GM13976 (cell line): Measurements from ENCODE around the gene TNFAIP2.
"Not testable (repeated sequence)": the region's sequence is repeated elsewhere in the genome, so short reads cannot be mapped to it uniquely, and the experiment has no call there.

Experiments used
- DNase-seq: peaks from one replicate; pipeline ENCODE4 v3.0.0; 2012; ENCODE audit warnings: low spot score
- in situ Hi-C: fragments of 300-500 bp; cut with MboI; formaldehyde crosslinking; loops from one replicate; pipeline ENCODE4 v1.12.0; 2022; ENCODE audit warnings: low sequenced_read_pairs, mixed read lengths, inconsistent platforms; ENCODE audit not compliant: unreplicated experiment
- TF ChIP-seq, protein P1 (sequence below): IDR thresholded peaks from 2 replicates; pipeline ENCODE4 v1.5.1; 2012; ENCODE audit warnings: borderline replicate concordance, mild to moderate bottlenecking; ENCODE audit not compliant: insufficient read depth; ENCODE audit errors: extremely low read depth, missing control alignments, control extremely low read depth

TNFAIP2 gene

DNA sequence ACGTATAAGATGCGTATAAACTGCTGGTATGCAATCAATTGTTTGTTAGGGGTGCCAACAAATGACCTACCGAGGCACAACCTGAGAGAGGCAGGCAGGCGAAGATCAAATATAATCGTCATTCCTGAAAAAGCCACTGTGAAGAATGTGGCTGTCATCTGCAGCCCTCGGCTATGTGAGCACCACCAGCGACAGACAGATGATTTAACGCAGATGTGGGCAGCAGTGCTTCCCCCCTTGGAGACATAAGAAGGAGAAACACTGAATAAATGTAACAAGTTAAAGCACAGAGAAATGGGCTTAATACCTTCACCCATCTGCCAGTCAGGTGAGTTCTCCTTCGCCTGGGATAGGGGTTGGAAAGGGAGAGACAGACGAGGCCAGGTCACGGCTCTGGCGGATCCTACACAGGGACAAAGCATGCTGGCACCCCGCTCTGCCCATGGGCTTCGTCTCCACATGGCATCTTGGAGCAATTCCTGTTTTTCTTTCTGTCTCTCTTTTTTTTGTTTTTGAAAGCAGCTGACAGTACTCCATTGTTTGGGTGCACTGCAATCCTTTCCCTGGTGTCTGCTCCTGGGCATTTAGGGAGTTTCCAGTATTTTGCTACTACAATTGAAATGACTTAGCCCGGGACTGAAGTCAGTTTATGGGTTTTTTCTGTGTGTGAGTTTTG is 28.1 kb downstream of the TNFAIP2 start:
- no peak for DNase-seq
- TF ChIP-seq, protein P1, sequence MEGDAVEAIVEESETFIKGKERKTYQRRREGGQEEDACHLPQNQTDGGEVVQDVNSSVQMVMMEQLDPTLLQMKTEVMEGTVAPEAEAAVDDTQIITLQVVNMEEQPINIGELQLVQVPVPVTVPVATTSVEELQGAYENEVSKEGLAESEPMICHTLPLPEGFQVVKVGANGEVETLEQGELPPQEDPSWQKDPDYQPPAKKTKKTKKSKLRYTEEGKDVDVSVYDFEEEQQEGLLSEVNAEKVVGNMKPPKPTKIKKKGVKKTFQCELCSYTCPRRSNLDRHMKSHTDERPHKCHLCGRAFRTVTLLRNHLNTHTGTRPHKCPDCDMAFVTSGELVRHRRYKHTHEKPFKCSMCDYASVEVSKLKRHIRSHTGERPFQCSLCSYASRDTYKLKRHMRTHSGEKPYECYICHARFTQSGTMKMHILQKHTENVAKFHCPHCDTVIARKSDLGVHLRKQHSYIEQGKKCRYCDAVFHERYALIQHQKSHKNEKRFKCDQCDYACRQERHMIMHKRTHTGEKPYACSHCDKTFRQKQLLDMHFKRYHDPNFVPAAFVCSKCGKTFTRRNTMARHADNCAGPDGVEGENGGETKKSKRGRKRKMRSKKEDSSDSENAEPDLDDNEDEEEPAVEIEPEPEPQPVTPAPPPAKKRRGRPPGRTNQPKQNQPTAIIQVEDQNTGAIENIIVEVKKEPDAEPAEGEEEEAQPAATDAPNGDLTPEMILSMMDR: no peak
- in situ Hi-C loops: no loop called here

DNA sequence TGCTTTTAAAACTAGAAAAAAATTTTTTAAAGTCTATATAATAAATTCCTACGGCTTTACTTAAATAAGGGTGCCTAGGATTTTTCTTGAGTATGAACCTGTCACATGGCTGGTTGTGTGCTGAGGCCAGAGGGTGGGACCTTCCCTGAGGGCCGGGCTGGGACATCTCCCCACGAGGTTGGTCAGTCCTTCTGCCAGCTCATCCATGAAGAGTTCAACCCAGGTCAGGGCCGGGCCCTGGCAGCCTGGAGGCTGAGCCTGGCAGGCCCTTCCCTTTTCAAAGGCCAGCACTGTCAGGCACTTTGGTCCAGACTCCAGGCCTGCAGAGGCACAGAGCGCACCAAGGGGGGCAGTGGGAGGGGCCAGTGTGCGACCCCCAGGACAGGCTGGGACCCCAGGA is 31.7 kb downstream of the TNFAIP2 start:
- in situ Hi-C loops: no loop called here
- no peak for DNase-seq
- TF ChIP-seq, protein P1: no peak

DNA sequence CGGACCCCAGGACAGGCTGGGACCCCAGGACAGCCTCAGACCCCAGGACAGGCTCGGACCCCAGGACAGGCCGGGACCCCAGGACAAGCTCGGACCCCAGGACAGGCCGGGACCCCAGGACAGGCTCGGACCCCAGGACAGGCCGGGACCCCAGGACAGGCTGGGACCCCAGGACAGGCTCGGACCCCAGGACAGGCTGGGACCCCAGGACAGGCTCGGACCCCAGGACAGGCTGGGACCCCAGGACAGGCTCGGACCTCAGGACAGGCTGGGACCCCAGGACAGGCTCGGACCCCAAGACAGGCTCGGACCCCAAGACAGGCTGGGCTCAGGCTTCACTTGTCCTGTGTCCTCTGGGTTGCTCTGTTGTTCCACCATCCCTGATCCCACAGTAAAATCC is 32.2 kb downstream of the TNFAIP2 start:
- DNase-seq, in situ Hi-C loops: not testable (repeated sequence)

DNA sequence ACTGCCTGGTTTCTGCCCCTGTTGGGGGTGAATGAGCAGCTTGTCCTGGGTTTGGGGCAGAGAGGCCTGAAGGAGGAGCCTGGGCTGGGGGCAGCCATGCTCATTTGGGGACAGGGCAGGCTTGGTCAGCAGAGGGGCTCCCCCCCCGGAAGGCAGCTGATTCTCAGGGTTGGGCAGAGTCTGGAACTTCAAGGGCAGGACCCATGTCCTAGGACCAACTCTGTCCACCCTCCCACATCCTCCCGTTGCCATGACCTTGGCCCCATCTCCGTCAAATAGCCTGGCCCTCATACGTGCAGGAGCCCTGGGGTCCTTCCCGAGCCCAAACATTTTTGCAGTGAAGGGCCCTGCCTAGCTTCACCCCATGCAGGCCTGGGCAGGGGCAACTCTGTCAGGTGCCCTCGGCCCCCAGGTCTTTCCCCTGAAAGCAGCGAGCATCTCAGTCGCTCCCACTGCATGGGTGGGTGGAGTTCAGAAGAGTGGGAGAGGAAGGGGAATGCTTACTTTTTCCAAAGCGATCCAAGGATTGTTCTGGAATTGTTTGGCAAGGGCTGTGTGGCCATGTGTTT is 32.6 kb downstream of the TNFAIP2 start:
- TF ChIP-seq, protein P1: no peak
- no peak for DNase-seq
- in situ Hi-C loops: no loop called here

DNA sequence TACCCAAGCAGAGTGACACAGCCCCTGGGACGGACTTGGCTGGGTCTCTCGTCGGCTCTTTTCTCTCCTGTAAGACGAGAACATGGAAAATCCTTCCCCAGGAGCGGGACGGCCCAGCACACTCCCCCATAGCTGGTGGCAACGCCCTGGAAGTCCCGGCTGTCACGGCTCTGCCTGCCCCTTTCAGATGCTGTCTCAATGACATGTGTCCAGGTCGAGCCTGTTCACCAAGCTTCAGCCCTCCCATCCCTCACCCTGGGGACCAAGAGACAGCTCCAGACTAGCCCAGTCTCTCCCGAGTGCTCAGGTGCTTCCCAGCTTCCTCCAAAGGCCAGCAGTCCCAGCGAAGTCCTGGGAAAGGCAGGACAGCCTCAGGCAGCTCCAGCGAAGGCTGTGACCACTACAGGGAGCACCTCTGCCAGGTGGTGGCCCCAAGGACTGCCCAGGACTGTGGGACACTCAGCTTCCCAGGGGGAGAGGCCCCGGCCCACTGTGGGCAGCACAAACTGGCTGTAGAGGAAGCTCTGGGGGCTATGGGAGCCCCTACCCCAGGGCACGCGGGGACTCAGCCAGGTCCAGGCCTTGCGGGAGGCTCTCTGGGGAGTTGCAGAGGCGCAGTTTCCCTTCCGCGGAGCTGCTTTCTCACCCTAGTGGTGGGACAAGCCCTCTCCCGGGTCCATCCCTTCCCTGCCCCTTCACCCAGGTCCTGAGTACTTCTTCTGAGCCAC is 33.6 kb downstream of the TNFAIP2 start:
- TF ChIP-seq, protein P1: no peak
- no peak for DNase-seq
- in situ Hi-C loops: no loop called here

DNA sequence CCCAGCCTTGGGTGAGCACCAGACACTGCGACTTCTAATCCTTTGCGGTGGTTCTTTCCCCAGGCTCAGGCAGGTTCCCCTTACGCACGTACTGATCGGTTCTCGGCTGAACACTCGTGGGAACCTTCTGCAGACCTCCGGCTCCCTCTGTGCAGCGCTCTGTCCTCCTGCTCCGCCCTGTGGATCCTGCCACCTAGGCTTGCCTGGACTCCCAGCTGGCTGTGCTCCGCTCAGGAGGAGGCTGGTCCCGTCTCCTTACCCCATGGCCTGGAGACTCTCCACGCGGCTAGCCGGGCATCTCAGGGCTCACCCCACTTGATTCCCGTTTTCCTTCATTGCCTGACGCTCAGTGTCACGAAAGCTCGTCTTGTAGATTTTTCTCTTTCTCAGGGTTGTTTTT is 34.7 kb downstream of the TNFAIP2 start:
- no peak for DNase-seq
- in situ Hi-C loops: no loop called here
- TF ChIP-seq, protein P1: no peak

DNA sequence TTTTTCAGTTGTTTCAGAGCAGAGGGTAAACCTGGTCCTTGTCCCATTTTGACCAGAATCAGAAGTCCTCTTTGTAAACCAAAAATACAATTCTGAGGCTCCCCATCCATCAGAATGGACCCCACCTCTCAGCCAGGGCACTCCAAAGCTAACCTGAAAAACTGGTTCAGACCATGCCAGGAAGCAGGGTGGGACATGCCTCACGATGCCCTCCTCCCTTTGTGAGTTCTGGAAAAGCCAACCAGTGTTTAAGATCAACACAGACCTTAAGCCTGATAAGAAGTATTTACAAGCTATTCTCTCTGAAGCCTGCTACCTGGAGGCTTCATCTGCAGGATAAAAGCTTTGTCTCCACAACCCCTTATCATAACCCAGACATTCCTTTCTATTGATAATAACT is 35.4 kb downstream of the TNFAIP2 start:
- peak; percentile 1 for DNase-seq
- in situ Hi-C loops: no loop called here
- TF ChIP-seq, protein P1: no peak
